Measurements from ENCODE around the gene U2SURP.

U2SURP gene

GRCh38 chr3:143101792-143102381, 100.5 kb downstream of the U2SURP start:
- DNase-seq (ENCODE audit: low spot score), result no peak

- no peak for DNase-seq (ENCODE audit: low spot score)
Measured at GRCh38 chr3:143103652-143104051, 102.3 kb downstream of the U2SURP start.

GRCh38 chr3:143105170-143105569, 103.8 kb downstream of the U2SURP start:
- DNase-seq (ENCODE audit: low spot score), result no peak

DNA sequence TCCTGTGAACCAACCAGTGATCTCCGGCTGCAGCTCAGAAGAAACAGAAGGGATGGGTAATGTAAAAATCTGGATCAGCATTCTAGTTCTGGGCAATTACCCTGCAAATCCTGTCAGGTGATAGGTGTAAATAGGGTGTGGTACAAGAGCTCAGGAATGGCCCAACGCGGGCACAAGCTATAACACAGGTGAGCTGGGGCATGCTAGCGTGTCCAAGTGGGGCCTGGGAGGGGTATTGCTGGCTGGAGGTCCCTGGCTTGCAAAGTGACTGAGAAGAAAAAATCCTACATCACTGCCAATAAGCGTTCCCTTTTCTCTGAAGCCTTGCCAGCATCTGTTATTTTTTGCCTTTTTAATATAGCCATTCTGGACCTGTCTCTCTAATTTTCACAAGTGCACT, 108.5 kb downstream of the U2SURP start:
- no peak for DNase-seq (ENCODE audit: low spot score)

Data from HuH-7.5 (cell line).